H9 (cell line): Measurements from ENCODE around the gene PLEKHN1. TPM values are rescaled to one million over a fixed set of nuclear protein-coding genes. Genes with fewer than 3 reads are reported as not detected.

Source experiments
- DNase-seq: peaks from one replicate; pipeline ENCODE4 v3.0.0-alpha.2; 2017
- H2AFZ ChIP-seq: one replicate; pipeline ENCODE4 v1.6.1; 2013; ENCODE audit warnings: mild to moderate bottlenecking, low read length, control low read depth, moderate library complexity
- H2AK5ac ChIP-seq: 2 replicates; pipeline ENCODE4 v1.6.1; 2013; ENCODE audit warnings: low read length, control low read depth, mixed read lengths; ENCODE audit not compliant: insufficient read length
- H2BK120ac ChIP-seq: one replicate; pipeline ENCODE4 v1.6.1; 2013; ENCODE audit warnings: low read depth, mild to moderate bottlenecking, low read length, control low read depth, inconsistent platforms; ENCODE audit not compliant: poor library complexity, severe bottlenecking
- H2BK12ac ChIP-seq: 2 replicates; pipeline ENCODE4 v1.6.1; 2013; ENCODE audit warnings: low read length, control low read depth, mixed read lengths, low read depth; ENCODE audit not compliant: insufficient read length
- H2BK15ac ChIP-seq: 2 replicates; pipeline ENCODE4 v1.6.1; 2013; ENCODE audit warnings: low read depth, low read length, control low read depth
- H2BK20ac ChIP-seq: one replicate; pipeline ENCODE4 v1.6.1; 2013; ENCODE audit warnings: low read depth, mild to moderate bottlenecking, low read length, control low read depth, inconsistent platforms; ENCODE audit not compliant: poor library complexity, severe bottlenecking
- H2BK5ac ChIP-seq: 2 replicates; pipeline ENCODE4 v1.6.1; 2013; ENCODE audit warnings: low read length, control low read depth, mixed read lengths; ENCODE audit not compliant: insufficient read length
- H3K14ac ChIP-seq: 2 replicates; pipeline ENCODE4 v1.6.1; 2013; ENCODE audit warnings: low read length, control low read depth; ENCODE audit not compliant: insufficient read depth
- H3K18ac ChIP-seq: 2 replicates; pipeline ENCODE4 v1.6.1; 2013; ENCODE audit warnings: low read depth, mild to moderate bottlenecking, mixed read lengths, low read length, control low read depth; ENCODE audit not compliant: insufficient read length
- H3K23ac ChIP-seq: 2 replicates; pipeline ENCODE4 v1.6.1; 2013; ENCODE audit warnings: low read length, control low read depth, mixed read lengths, low read depth; ENCODE audit not compliant: insufficient read length
- H3K23me2 ChIP-seq: 2 replicates; pipeline ENCODE4 v1.6.1; 2013; ENCODE audit warnings: low read depth, mild to moderate bottlenecking, mixed read lengths, low read length, control low read depth; ENCODE audit not compliant: insufficient read length, poor library complexity, severe bottlenecking
- H3K27ac ChIP-seq: 2 replicates; pipeline ENCODE4 v1.5.1; 2013; ENCODE audit warnings: low read length, control low read depth, mixed read lengths, low read depth; ENCODE audit not compliant: insufficient read length
- H3K27me3 ChIP-seq: 2 replicates; pipeline ENCODE4 v1.6.1; 2013; ENCODE audit warnings: low read length, control low read depth, inconsistent platforms; ENCODE audit not compliant: insufficient read depth
- H3K4ac ChIP-seq: 2 replicates; pipeline ENCODE4 v1.6.1; 2013; ENCODE audit warnings: low read depth, mild to moderate bottlenecking, control low read depth, inconsistent platforms, low read length, moderate library complexity
- H3K4me1 ChIP-seq: 2 replicates; pipeline ENCODE4 v1.6.1; 2013; ENCODE audit warnings: low read length, control low read depth, inconsistent platforms; ENCODE audit not compliant: insufficient read depth
- H3K4me2 ChIP-seq: 2 replicates; pipeline ENCODE4 v1.6.1; 2013; ENCODE audit warnings: low read length, control low read depth, mixed read lengths; ENCODE audit not compliant: insufficient read length, insufficient read depth
- H3K56ac ChIP-seq: 2 replicates; pipeline ENCODE4 v1.6.1; 2013; ENCODE audit warnings: low read depth, mild to moderate bottlenecking, mixed read lengths, low read length, control low read depth; ENCODE audit not compliant: insufficient read length
- H3K79me1 ChIP-seq: 2 replicates; pipeline ENCODE4 v1.6.1; 2013; ENCODE audit warnings: low read depth, mild to moderate bottlenecking, moderate library complexity, low read length, control low read depth, inconsistent platforms; ENCODE audit not compliant: insufficient read depth, poor library complexity, severe bottlenecking
- H3K79me2 ChIP-seq: 2 replicates; pipeline ENCODE4 v1.6.1; 2013; ENCODE audit warnings: low read length, control low read depth, inconsistent platforms; ENCODE audit not compliant: insufficient read depth
- H3K9ac ChIP-seq: 2 replicates; pipeline ENCODE4 v1.6.1; 2013; ENCODE audit warnings: low read length, control low read depth, mixed read lengths; ENCODE audit not compliant: insufficient read length; ENCODE audit errors: extremely low read depth
- H3K9me3 ChIP-seq: one replicate; pipeline ENCODE4 v1.6.1; 2013; ENCODE audit warnings: low read depth, low read length, inconsistent platforms; ENCODE audit not compliant: control insufficient read depth
- H3T11ph ChIP-seq: one replicate; pipeline ENCODE4 v1.6.1; 2013; ENCODE audit warnings: mild to moderate bottlenecking, low read length, control low read depth, inconsistent platforms
- H4K20me1 ChIP-seq: one replicate; pipeline ENCODE4 v1.6.1; 2013; ENCODE audit not compliant: control insufficient read depth, insufficient read length, insufficient read depth
- H4K5ac ChIP-seq: 2 replicates; pipeline ENCODE4 v1.6.1; 2013; ENCODE audit warnings: low read depth, mild to moderate bottlenecking, mixed read lengths, low read length, control low read depth; ENCODE audit not compliant: insufficient read length
- H4K8ac ChIP-seq: replicated peaks from 2 replicates; pipeline ENCODE4 v1.6.1; 2013; ENCODE audit warnings: low read length, control low read depth, mixed read lengths, low read depth; ENCODE audit not compliant: insufficient read length
- H4K91ac ChIP-seq: 2 replicates; pipeline ENCODE4 v1.6.1; 2013; ENCODE audit warnings: low read depth, mild to moderate bottlenecking, moderate library complexity, mixed read lengths, low read length, control low read depth; ENCODE audit not compliant: insufficient read length
- H3K27ac Mint-ChIP-seq, 3 experiments: 2 replicates in 2 of 3; 3 replicates in 1 of 3; pipeline ENCODE4 v1.8.0; 2020 to 2021; ENCODE audit warnings: mixed read lengths in 3 of 3, mild to moderate bottlenecking in 1 of 3, moderate library complexity in 1 of 3
- H3K27me3 Mint-ChIP-seq: 2 replicates; pipeline ENCODE4 v1.8.0; 2021; ENCODE audit warnings: low read depth, mild to moderate bottlenecking, moderate library complexity, mixed read lengths
- H3K36me3 Mint-ChIP-seq, 3 experiments: 2 replicates in 2 of 3; 3 replicates in 1 of 3; pipeline ENCODE4 v1.8.0; 2020 to 2021; ENCODE audit warnings: low read depth in 3 of 3, mixed read lengths in 3 of 3; ENCODE audit not compliant: insufficient read depth in 1 of 3
- H3K4me1 Mint-ChIP-seq, 2 experiments: 2 replicates each; pipeline ENCODE4 v1.8.0; 2020; ENCODE audit warnings: mixed read lengths in 2 of 2
- H3K4me3 Mint-ChIP-seq, 2 experiments: 2 replicates in 1 of 2; 3 replicates in 1 of 2; pipeline ENCODE4 v1.8.0; 2020 to 2021; ENCODE audit warnings: mild to moderate bottlenecking in 2 of 2, mixed read lengths in 2 of 2, moderate library complexity in 1 of 2
- H3K9me3 Mint-ChIP-seq, 2 experiments: 2 replicates in 1 of 2; 3 replicates in 1 of 2; pipeline ENCODE4 v1.8.0; 2020; ENCODE audit warnings: mild to moderate bottlenecking in 2 of 2, mixed read lengths in 2 of 2, moderate library complexity in 1 of 2
- CTCF ChIP-seq: fragments of 200-600 bp; sonication (generic); conservative IDR thresholded peaks from 3 replicates; pipeline ENCODE4 v1.8.0; 2021; ENCODE audit warnings: antibody characterized with exemption, mild to moderate bottlenecking
- WGBS: extraction: QIAGEN DNeasy Blood & Tissue Kit; methylation state at CpG from one replicate; pipeline ENCODE4 v1.1.7; 2013; ENCODE audit warnings: missing lambda C conversion rate, low lambda C conversion rate, mixed read lengths; ENCODE audit not compliant: insufficient read length; ENCODE audit errors: extremely low coverage; 5-methylcytosine and 5-hydroxymethylcytosine counted together
- total RNA-seq: library from RNA; stranded (reverse); gene quantifications from 2 replicates; pipeline ENCODE4 v1.2.1, GENCODE V29; 2021

PLEKHN1 gene
- total RNA-seq, 1 experiment from 2014 or later: 3.0 TPM

- H3K27me3 Mint-ChIP-seq: peaks cover 56% of the 10 kb centered on the region
- WGBS: no CpG with 5 or more reads among the region's 28 CpGs
Measured at GRCh38 chr1:972726-973458, 6.6 kb downstream of the PLEKHN1 start.

More at GRCh38 chr1:972726-973458, 6.6 kb downstream of the PLEKHN1 start:
- Histone ChIP-seq H2AK5ac (no peak overlapping the region), H2BK20ac (no peak overlapping the region), H3K9me3 (no peaks in the 10 kb centered on the region), H3K18ac (no peak overlapping the region), H3T11ph (no peak overlapping the region), H3K4me1 (no peaks in the 10 kb centered on the region), H3K79me2 (no peaks in the 10 kb centered on the region), H4K20me1 (no peaks in the 10 kb centered on the region), H3K27me3 (peaks cover 11% of the 10 kb centered on the region; the same call in 1 of the 2 replicates), H3K23ac (no peak overlapping the region), H3K9ac (no peak overlapping the region), H3K23me2 (no peaks in the 10 kb centered on the region), H4K8ac (no peak overlapping the region), H2BK120ac (no peak overlapping the region), H3K79me1 (no peaks in the 10 kb centered on the region), H2AFZ (no peak overlapping the region), H3K56ac (no peak overlapping the region), H2BK5ac (no peak overlapping the region), H3K4ac (no peak overlapping the region), H4K91ac (no peak overlapping the region), H3K14ac (no peak overlapping the region; the same call in 1 of the 2 replicates), H4K5ac (no peak overlapping the region), H2BK12ac (no peak overlapping the region), H3K27ac (no peak overlapping the region), H2BK15ac (no peak overlapping the region), H3K4me2 (no peak overlapping the region)
- Mint-ChIP-seq H3K4me3 (no peak overlapping the region), H3K9me3 (peaks cover 3 to 4% of the 10 kb centered on the region in 2 experiments; a peak in 3 of 5 replicates), H3K27ac (no peak overlapping the region; a peak in 1 of 7 replicates), H3K4me1 (peaks cover 5 to 7% of the 10 kb centered on the region in 2 experiments; a peak in 3 of 4 replicates), H3K36me3 (0 out of 7 replicates have a peak, but pooled peaks cover 0 to under 1% (median 0%) of the 10 kb centered on the region in 3 experiments)
- TF ChIP-seq CTCF: no peak
- DNase-seq: no peak
